ENCODE results near the gene VTI1A. TPM values are rescaled to one million over a fixed set of nuclear protein-coding genes. Genes with fewer than 3 reads are reported as not detected.

VTI1A gene
- total and polyA plus RNA-seq, 8 donors = 7.3 to 20.2 (median 11.6) TPM

DNA sequence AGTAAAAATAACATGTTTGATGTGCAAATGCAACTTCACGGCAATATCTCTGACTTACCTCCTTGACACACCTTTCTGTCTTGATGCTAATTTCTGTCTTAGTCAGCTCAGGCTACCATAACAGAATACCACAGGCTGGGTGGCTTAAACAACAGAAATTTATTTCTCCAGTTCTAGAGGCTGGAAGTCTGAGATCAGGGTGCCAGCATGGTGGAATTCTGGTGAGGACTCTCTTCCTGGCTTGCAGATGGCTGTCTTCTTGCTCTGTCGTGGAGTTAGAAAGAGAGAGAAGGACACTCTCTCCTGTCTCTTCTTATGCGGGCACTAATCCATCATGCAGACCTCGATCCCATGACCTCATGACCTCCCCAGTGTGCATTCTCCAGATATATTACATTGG, 134.9 kb downstream of the VTI1A start:
- 87 to 95% methylated on average over 4 of the region's 4 CpGs for WGBS, 2 donors
- intact Hi-C loops (cut with DNase I) = no loop called here
- Histone ChIP-seq H3K36me3 (no peaks in the 10 kb centered on the region), H3K27ac (no peak overlapping the region), H3K4me3 (no peak overlapping the region), H3K27me3 (no peaks in the 10 kb centered on the region), H3K9me3 (no peaks in the 10 kb centered on the region), H3K4me1 (no peaks in the 10 kb centered on the region)
- ATAC-seq = no peak
- no peak for TF ChIP-seq CTCF (IDR thresholded peaks at IDR 0.05)
- no peak for DNase-seq
- FAIRE-seq = no peak

GRCh38 chr10:112583236-112583939, 136.4 kb downstream of the VTI1A start:
- H3K4me1 ChIP-seq = no peaks in the 10 kb centered on the region
- no peak for TF ChIP-seq CTCF (IDR thresholded peaks at IDR 0.05)
- H3K4me3 ChIP-seq = no peak overlapping the region
- H3K27ac ChIP-seq = no peak overlapping the region
- no peak for ATAC-seq
- WGBS, 2 donors = 86 to 87% methylated on average over 9 of the region's 9 CpGs
- FAIRE-seq = no peak
- DNase-seq = no peak
- no peaks in the 10 kb centered on the region for H3K27me3 ChIP-seq
- H3K9me3 ChIP-seq = no peaks in the 10 kb centered on the region
- intact Hi-C loops (cut with DNase I) = no loop called here
- no peaks in the 10 kb centered on the region for H3K36me3 ChIP-seq

- Histone ChIP-seq H3K36me3 (no peaks in the 10 kb centered on the region), H3K27ac (no peak overlapping the region), H3K4me3 (no peak overlapping the region), H3K9me3 (no peaks in the 10 kb centered on the region), H3K27me3 (no peaks in the 10 kb centered on the region), H3K4me1 (no peaks in the 10 kb centered on the region)
- intact Hi-C loops (cut with DNase I) = no loop called here
- ATAC-seq (no peak), DNase-seq (no peak), FAIRE-seq (no peak)
- TF ChIP-seq CTCF (IDR thresholded peaks at IDR 0.05) = no peak
- WGBS, 2 donors = 96 to 97% methylated on average over 6 of the region's 6 CpGs
These were observed 137.3 kb downstream of the VTI1A start for GRCh38 chr10:112584276-112584675.

DNA sequence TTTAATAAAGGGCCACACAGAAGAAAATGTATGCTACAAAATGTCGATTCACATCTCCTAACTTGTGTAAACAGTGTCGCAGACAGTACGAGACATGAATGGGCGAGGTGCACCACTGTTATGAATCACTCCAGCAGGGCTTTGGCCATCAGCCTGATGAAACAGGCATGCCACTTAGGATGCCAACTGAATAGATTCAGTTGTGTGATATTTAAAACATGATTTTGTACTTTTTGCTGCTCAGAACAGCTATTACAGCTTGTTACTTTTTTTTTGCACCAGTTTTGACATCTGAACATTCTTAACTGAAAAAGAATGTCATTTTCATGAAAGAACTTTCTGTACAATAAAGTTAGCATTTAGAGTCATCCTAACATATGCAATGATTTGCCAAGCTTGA, 138.1 kb downstream of the VTI1A start:
- H3K36me3 ChIP-seq = no peaks in the 10 kb centered on the region
- H3K4me3 ChIP-seq = no peak overlapping the region
- DNase-seq (no peak), ATAC-seq (peak in 1 of 4 donors; percentile 33), FAIRE-seq (no peak)
- H3K4me1 ChIP-seq = no peaks in the 10 kb centered on the region
- intact Hi-C loops (cut with DNase I) = no loop called here
- TF ChIP-seq CTCF (IDR thresholded peaks at IDR 0.05) = no peak
- H3K9me3 ChIP-seq = no peaks in the 10 kb centered on the region
- H3K27me3 ChIP-seq = no peaks in the 10 kb centered on the region
- WGBS, 2 donors = 63 to 69% methylated on average over 4 of the region's 4 CpGs
- no peak overlapping the region for H3K27ac ChIP-seq

DNA sequence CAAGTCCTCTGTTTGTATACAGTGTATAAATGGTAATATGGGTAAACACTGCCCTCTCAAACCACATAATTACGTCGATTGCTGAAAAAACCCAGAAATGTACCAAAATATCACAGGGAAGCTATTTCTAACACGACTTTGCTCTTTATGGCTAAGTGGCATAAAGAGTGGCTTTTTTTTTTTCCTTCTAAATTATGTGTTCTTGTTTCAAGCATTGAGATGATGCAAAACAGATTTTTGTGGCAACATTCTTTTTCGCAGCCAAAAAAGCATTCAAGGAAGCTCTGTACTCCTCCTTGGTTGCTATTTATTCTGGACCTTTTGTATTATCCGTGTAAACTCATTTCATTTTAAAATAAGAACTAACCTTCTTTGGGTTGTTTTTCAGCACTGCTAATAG, 138.9 kb downstream of the VTI1A start:
- DNase-seq = no peak
- no peaks in the 10 kb centered on the region for H3K27me3 ChIP-seq
- no peak for ATAC-seq
- TF ChIP-seq CTCF (IDR thresholded peaks at IDR 0.05) = no peak
- no peaks in the 10 kb centered on the region for H3K4me1 ChIP-seq
- H3K9me3 ChIP-seq = no peaks in the 10 kb centered on the region
- no peak overlapping the region for H3K27ac ChIP-seq
- FAIRE-seq = no peak
- WGBS, 2 donors = 84 to 86% methylated on average over 5 of the region's 5 CpGs
- no peak overlapping the region for H3K4me3 ChIP-seq
- H3K36me3 ChIP-seq = no peaks in the 10 kb centered on the region
- intact Hi-C loops (cut with DNase I) = no loop called here

All from pancreas (tissue), 10 donors.